GM19395 (cell line): ENCODE measurements around the gene DCTN4.
"Not testable (repeated sequence)": the region's sequence is repeated elsewhere in the genome, so short reads cannot be mapped to it uniquely, and the experiment has no call there.

ENCODE experiments used
- ATAC-seq: cut with Tn5 transposase; IDR thresholded peaks from one replicate; pipeline ENCODE4 v1.9.1; 2021; ENCODE audit warnings: mild to moderate bottlenecking, moderate library complexity; ENCODE audit not compliant: unreplicated experiment

DCTN4 gene

GRCh38 chr5:150758531-150759333 lies at the start of gene DCTN4:
DCTN4 (minus strand) TSS chr5:150759017; CDS start chr5:150758993, 24 bp downstream.
- peak; percentile 97 for ATAC-seq

DNA sequence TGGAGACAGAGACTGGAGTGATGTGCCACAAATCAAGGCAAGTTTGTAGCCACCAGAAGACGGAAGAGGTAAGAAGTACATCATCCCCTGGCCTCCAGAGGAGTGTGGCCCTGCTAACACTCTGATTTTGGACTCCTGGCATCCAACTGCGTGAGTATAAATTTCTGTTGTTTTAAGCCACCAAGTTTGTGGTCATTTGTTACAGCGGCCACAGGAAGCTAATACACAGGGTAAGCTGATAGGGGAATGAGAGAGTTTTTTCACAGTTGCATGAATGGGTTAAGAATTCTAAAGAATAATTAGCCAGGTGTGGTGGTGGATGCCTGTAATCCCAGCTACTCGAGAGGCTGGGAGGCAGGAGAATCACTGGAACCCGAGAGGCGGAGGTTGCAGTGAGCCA lies 45.6 kb upstream of the DCTN4 start:
- ATAC-seq: no peak

GRCh38 chr5:150801117-150801927 lies 42.5 kb upstream of the DCTN4 start:
- no peak for ATAC-seq

DNA sequence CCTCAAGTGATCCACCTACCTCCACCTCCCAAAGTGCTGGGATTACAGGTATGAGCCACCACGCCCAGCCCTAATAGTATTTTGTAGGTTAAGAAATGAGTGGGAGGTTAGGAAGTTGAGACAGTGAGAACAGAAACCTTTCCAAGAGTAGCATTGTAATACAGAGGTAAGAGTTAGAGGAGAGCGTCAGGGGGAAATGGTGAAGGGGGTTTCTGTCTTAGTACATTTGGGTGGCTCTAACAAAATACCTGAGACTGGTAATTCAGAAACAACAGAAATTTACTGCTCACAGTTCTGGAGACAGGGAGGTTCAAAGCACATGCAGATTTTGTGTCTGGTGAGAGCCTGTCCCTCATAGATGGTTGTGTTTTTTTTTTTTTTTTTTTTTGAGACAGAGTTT lies 38.6 kb upstream of the DCTN4 start:
- ATAC-seq: no peak

- ATAC-seq: no peak
Measured at GRCh38 chr5:150794927-150795326, 36.1 kb upstream of the DCTN4 start.

DNA sequence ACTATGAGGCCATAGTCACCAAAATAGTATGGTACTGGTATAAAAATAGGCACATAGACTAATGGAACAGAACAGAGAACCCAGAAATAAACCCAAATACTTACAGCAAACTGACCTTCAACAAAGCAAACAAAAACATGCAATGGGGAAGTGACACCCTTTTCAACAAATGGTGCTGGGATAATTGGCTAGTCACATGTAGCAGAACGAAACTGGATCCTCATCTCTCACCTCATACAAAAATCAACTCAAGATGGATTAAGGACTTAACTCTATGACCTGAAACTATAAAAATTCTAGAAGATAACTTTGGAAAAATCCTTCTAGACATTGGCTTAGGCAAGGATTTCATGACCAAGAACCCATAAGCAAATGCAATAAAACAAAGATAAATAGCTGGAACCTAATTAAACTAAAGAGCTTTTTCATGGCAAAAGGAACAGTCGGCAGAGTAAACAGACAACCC lies 34.6 kb upstream of the DCTN4 start:
- ATAC-seq: not testable (repeated sequence)

GRCh38 chr5:150791536-150791935 lies 32.7 kb upstream of the DCTN4 start:
- ATAC-seq: no peak

GRCh38 chr5:150789943-150790611 lies 31.3 kb upstream of the DCTN4 start:
- peak; percentile 94 for ATAC-seq

- no peak for ATAC-seq
Measured at GRCh38 chr5:150789450-150789849, 30.6 kb upstream of the DCTN4 start.

DNA sequence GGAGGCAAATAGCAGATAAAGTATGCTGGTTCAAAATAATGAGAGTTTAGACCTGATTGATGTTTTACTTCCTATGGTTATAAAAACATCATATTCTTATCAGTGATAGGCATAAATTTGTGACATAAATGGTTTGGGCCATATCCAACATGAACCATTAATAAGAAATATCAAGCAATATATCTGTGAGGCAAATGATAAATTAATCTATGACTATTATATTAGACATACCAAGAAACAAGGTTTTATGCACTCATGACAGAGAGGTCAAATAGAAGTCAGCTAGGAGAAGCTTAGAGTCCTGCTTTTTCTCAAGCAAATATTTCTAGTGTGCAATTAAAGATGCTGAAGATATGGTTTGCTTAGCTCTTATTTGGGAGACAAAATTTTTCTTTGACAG lies 30.2 kb upstream of the DCTN4 start:
- no peak for ATAC-seq

DNA sequence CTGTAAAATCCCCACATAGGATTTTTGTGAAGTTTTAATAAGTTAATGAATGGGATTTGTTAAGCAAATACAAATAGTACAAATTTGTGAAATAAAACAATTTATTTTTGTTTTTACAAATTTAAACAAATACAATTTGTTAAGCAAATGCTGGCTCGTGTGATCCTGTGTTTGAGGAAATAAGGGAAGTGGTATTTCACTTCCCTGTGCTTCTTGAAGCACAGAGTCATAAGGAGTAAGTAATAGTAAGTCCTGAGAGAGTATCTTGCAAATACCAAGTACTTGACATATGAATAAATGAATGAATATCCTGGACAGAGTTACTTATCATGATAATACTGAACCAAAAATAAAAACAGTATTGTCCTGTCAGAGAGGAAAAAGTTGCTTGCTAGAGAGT lies 28.8 kb upstream of the DCTN4 start:
- no peak for ATAC-seq

DNA sequence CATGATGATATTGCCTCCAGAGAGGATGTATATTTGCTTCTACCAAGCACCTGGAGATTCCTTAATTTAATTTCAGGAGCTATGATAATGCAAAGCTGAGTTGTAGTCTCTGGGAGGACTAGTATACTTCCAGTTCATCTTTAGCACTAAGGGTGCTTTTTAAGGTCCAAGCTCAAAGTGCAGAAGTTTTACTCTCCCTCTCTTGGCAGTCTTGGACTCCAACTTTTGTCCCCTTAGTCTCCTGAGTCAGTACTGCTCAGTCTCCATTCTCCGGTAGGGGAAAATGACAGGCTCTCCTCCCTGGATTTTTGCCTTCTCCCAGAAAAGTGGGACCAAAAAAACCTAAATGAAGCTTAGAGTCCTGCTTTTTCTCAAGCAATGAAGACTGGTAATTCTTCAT lies 28.1 kb upstream of the DCTN4 start:
- ATAC-seq: no peak

DNA sequence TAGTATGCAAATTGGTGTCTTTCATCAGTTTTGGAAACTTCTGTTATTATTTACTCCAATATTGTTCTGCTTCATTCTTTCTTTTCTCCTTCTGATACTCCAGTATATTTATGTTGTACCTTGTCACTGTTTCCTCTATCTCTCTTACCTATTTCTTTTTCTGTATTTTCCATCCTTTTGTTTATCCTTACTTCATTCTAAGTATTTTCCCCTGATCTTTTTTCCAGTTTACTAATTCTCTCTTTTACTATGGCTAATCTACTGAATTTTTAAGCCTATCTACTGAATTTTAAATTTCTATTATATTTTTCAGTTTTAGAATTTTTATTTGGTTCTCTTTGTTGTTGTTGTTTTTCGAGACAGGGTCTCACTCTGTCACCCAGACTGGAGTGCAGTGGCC lies 27.1 kb upstream of the DCTN4 start:
- ATAC-seq: no peak

DNA sequence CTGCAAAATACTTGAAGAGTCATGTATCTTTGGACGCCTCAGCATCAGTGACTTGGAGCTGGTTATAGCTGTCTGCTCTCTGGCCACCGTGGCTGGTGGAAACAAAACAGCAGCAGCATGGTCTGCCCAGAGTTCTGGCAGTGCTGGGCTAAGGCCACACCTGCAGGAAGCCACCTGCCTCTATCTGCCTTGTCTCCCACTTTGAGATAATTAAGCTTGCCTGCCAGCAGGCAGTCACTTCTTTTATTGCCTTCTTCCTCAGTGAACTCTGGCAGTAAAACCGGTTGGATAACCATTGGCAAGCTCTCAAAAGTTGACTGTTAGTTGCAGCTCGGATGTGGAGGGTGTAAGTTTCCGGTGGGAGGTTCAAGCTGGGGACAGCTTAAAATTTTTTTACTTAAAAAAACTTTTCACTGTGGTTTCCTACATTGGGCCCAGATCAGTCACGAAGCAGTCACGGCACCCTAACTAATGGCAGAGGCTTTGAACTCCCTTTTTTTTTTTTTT lies 24.7 kb upstream of the DCTN4 start:
- ATAC-seq: peak; percentile 54

DNA sequence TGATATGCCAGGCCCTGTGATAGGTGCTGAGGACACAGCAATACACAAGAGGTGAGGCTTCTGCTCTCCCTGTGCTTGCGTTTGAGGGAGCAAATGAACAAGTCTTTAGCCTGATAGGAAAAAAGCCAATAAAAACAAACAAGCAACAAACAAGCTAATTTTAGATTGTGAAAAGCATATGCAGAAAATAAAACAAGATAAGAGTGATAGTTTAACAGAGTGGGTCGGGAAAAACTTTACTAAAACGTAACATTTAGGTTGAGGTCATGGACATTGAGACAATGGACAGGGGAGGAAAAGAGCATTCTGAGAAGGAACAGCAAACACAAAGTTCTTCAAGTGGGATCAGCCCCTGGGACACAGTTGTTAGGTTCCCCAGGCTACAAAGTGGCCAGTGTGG lies 24.0 kb upstream of the DCTN4 start:
- ATAC-seq: no peak

GRCh38 chr5:150781706-150782614 lies 23.1 kb upstream of the DCTN4 start:
- ATAC-seq: no peak

GRCh38 chr5:150780816-150781221 lies 22.0 kb upstream of the DCTN4 start:
- no peak for ATAC-seq

DNA sequence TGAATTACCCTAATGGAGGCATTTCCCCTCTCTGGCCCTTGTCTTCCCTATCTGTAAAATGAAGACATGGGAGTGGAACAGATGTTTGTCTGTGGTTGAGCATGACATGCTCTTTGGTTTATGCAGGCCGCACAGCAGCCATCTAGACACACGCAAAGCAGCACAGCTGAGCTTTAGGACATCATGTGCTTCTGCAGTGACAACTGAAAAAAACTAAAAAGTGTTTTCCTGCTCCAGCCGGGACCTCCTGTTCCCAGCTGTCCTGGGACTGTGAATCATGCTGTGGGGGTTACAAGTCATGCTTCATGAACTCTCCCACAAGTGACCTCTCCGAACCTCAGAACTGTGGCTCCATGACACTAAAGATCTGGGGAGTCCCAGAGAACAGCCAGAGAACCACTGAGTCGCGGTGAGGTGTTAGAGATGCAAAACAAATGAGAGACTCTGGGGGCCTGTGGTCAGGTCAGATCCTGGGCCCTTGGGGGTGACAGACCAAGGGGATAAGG lies 21.4 kb upstream of the DCTN4 start:
- ATAC-seq: peak; percentile 53

DNA sequence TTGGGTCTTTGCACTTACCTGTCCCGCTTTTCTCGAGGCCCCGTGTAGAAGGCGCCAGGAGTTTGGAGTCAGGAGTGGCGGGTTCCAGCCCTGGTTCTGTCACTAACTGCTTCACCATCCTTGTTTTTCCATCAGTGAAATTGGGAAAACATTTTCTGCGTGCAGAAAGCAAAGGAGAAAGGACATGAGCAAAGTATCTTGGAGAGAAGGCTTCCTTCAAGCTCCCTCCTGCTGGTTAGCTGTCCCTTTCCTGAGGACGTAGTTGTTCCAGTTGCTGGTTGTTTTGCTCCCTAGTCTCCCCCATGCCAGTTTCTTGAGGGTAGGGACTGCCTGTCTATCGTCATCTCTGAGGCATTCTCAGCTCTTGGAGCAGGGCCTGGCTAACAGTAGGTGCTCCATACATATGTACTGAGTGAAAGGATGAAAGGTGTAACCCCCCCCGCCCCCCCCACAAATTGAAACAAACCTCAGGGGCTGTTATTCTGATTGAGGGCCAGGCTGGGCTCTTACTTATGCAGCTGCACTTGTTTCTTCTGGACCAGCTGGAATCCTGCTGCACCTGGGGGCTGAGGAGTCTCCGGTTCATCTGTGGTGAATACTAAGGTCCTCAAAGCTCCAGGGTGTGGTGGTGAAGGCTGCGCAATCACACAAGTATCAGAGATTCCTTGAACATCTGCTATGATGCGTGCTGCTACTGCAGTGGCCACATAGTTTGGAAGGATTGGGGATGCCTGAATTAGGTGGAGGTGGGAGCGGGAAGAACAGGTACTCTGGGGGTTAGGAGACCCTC lies 20.8 kb upstream of the DCTN4 start:
- ATAC-seq: peak; percentile 7
